K562 (cell line): Measurements from ENCODE around the gene SLC38A8. TPM values are rescaled to one million over a fixed set of nuclear protein-coding genes. Genes with fewer than 3 reads are reported as not detected.

ENCODE experiments used
- ATAC-seq: fragments of 200-7000 bp; cut with Tn5 transposase; 3 replicates; pipeline ENCODE4 v1.9.1; 2020; ENCODE audit warnings: moderate library complexity
- BruUV-seq: library from RNA; stranded (reverse); fragments of 400-500 nt; replicated peaks from 2 replicates; lab custom pipeline; 2021; lab: Mats Ljungman, UMichigan
- CTCF ChIA-PET: fragments of 300-600 bp; formaldehyde crosslinking; extraction: SDS; loops from one replicate; lab custom pipeline; 2021; ENCODE audit warnings: low intra/inter-chr PET ratio; lab: Yijun Ruan, JAX
- POLR2A ChIA-PET: fragments of 300-600, 350-650 bp; sonication (Branson Sonifier 250); formaldehyde crosslinking; extraction: SDS; loops from one replicate; lab custom pipeline; 2021; ENCODE audit warnings: antibody characterized with exemption, inconsistent platforms; lab: Yijun Ruan, JAX
- DNase-seq, 4 experiments: peaks; one replicate each; pipeline versions ENCODE4 v3.0.0 to v3.0.0-alpha.2; 2011 to 2018; ENCODE audit warnings: low spot score in 3 of 4, mixed read lengths in 3 of 4; ENCODE audit errors: extremely low read depth in 1 of 4
- FAIRE-seq: peaks from 2 replicates; lab custom pipeline; 2011; peaks lifted over from hg19 to GRCh38; lab: Jason Lieb, UNC
- H2AFZ ChIP-seq: 2 replicates; pipeline ENCODE4 v1.6.0; 2011; ENCODE audit warnings: low read depth, low read length, control low read depth, inconsistent platforms
- H3K27ac ChIP-seq: fragments of 200-600 bp; 3 replicates; pipeline ENCODE4 v1.8.0; 2011; ENCODE audit warnings: low read depth, mild to moderate bottlenecking, control low read depth, inconsistent platforms, low read length, moderate library complexity, mixed read lengths; ENCODE audit errors: extremely low read depth
- H3K27me3 ChIP-seq, 2 experiments: fragments of 300-600 bp in 1 of 2; 2 replicates in 1 of 2; 3 replicates in 1 of 2; pipeline versions ENCODE4 v1.6.0 to v1.8.0; 2011; ENCODE audit warnings: inconsistent platforms in 2 of 2, low read length in 2 of 2, mild to moderate bottlenecking in 1 of 2, mixed read lengths in 1 of 2, moderate library complexity in 1 of 2; ENCODE audit not compliant: control insufficient read depth in 2 of 2, insufficient read depth in 2 of 2
- H3K36me3 ChIP-seq: fragments of 300-600 bp; 3 replicates; pipeline ENCODE4 v1.8.0; 2011; ENCODE audit warnings: mild to moderate bottlenecking, low read length, inconsistent platforms; ENCODE audit not compliant: control insufficient read depth, insufficient read depth
- H3K4me1 ChIP-seq, 2 experiments: fragments of 200-600 bp in 1 of 2; replicated peaks in 1 of 2; 2 replicates in 1 of 2; 3 replicates in 1 of 2; pipeline versions ENCODE4 v1.5.1 to v1.8.0; 2011; ENCODE audit warnings: inconsistent platforms in 2 of 2, low read length in 2 of 2, mild to moderate bottlenecking in 1 of 2, mixed read lengths in 1 of 2, moderate library complexity in 1 of 2; ENCODE audit not compliant: control insufficient read depth in 2 of 2, insufficient read depth in 2 of 2
- H3K4me2 ChIP-seq: 2 replicates; pipeline ENCODE4 v1.6.1; 2011; ENCODE audit warnings: low read length, control low read depth, inconsistent platforms, mixed read lengths; ENCODE audit not compliant: insufficient read depth
- H3K4me3 ChIP-seq: fragments of 200-600 bp; sonication (generic), shearing (Covaris generic); 2 replicates; pipeline ENCODE4 v1.5.1; 2016; ENCODE audit warnings: control low read depth, inconsistent platforms
- H3K79me2 ChIP-seq: fragments of 200-600 bp; 3 replicates; pipeline ENCODE4 v1.8.0; 2011; ENCODE audit warnings: low read length, inconsistent platforms; ENCODE audit not compliant: control insufficient read depth, insufficient read depth
- H3K9ac ChIP-seq, 2 experiments: 2 replicates each; pipeline versions ENCODE4 v1.6.0 to v1.6.1; 2011; ENCODE audit warnings: low read depth in 2 of 2, low read length in 2 of 2, control low read depth in 1 of 2, inconsistent platforms in 1 of 2, mild to moderate bottlenecking in 1 of 2, mixed read lengths in 1 of 2; ENCODE audit not compliant: insufficient read depth in 1 of 2
- H3K9me1 ChIP-seq: one replicate; pipeline ENCODE4 v1.6.0; 2011; ENCODE audit warnings: inconsistent platforms, mild to moderate bottlenecking, low read length, moderate library complexity; ENCODE audit not compliant: control insufficient read depth, insufficient read depth
- H3K9me3 ChIP-seq: replicated peaks from 2 replicates; pipeline ENCODE4 v1.5.1; 2011; ENCODE audit warnings: low read depth, low read length, inconsistent platforms; ENCODE audit not compliant: control insufficient read depth, insufficient read depth
- H4K20me1 ChIP-seq: replicated peaks from 2 replicates; pipeline ENCODE4 v1.6.1; 2011; ENCODE audit warnings: low read length, inconsistent platforms, mixed read lengths; ENCODE audit not compliant: control insufficient read depth, insufficient read depth
- ARID3B ChIP-seq: fragments of 250-450 bp; sonication (Bioruptor Pico); IDR thresholded peaks from 2 replicates; pipeline ENCODE4 v1.4.0; 2020; ENCODE audit warnings: borderline replicate concordance
- CSDE1 ChIP-seq, 2 experiments: fragments of 450-650 bp; IDR thresholded peaks; 2 replicates each; pipeline ENCODE4 v1.6.1; 2016; ENCODE audit warnings: mild to moderate bottlenecking in 1 of 2
- GATA2 ChIP-seq: sonication (generic); formaldehyde crosslinking; IDR thresholded peaks from 2 replicates; pipeline ENCODE4 v1.4.0; 2020; ENCODE audit warnings: mild to moderate bottlenecking, missing genetic modification reagents
- MCM2 ChIP-seq: fragments of 450-650 bp; IDR thresholded peaks from 2 replicates; pipeline ENCODE4 v1.6.1; 2017; ENCODE audit warnings: low read depth, mild to moderate bottlenecking
- MXD1 ChIP-seq: fragments of 250-450 bp; sonication (Bioruptor Pico); IDR thresholded peaks from 2 replicates; pipeline ENCODE4 v1.8.0; 2021; ENCODE audit warnings: borderline replicate concordance, mild to moderate bottlenecking, moderate library complexity; ENCODE audit not compliant: poor library complexity, severe bottlenecking
- NFATC3 ChIP-seq: fragments of 450-650 bp; IDR thresholded peaks from 2 replicates; pipeline ENCODE4 v1.6.1; 2017; ENCODE audit warnings: mild to moderate bottlenecking
- NFRKB ChIP-seq: fragments of 450-650 bp; IDR thresholded peaks from 2 replicates; pipeline ENCODE4 v1.6.1; 2016; ENCODE audit warnings: low read depth
- NR4A1 ChIP-seq, 2 experiments: fragments of 250-450 bp in 1 of 2; fragments of 450-650 bp in 1 of 2; sonication (Bioruptor Pico) in 1 of 2; IDR thresholded peaks; 2 replicates each; pipeline versions ENCODE4 v1.4.0 to v1.6.1; 2016 to 2020; ENCODE audit warnings: mild to moderate bottlenecking in 2 of 2, missing compliant biosample characterization in 1 of 2, missing genetic modification characterization in 1 of 2, moderate library complexity in 1 of 2
- POLR2H ChIP-seq: IDR thresholded peaks from 2 replicates; pipeline ENCODE4 v1.6.1; 2016; ENCODE audit warnings: missing genetic modification characterization, low read depth, mild to moderate bottlenecking, control low read depth, missing compliant biosample characterization, moderate library complexity
- ZBTB17 ChIP-seq: fragments of 450-650 bp; formaldehyde crosslinking; IDR thresholded peaks from 2 replicates; pipeline ENCODE4 v1.4.0; 2020; ENCODE audit warnings: mild to moderate bottlenecking
- ZC3H4 ChIP-seq: sonication (generic); formaldehyde crosslinking; IDR thresholded peaks from 2 replicates; pipeline ENCODE4 v1.9.0; 2021; ENCODE audit warnings: missing genetic modification reagents, borderline replicate concordance
- ZEB2 ChIP-seq: fragments of 450-650 bp; IDR thresholded peaks from 2 replicates; pipeline ENCODE4 v1.6.1; 2016
- ZNF407 ChIP-seq: fragments of 450-650 bp; IDR thresholded peaks from 2 replicates; pipeline ENCODE4 v1.6.1; 2016; ENCODE audit warnings: low read depth
- ZNF77 ChIP-seq: fragments of 250-450 bp; sonication (Bioruptor Pico); IDR thresholded peaks from 2 replicates; pipeline ENCODE4 v1.5.0; 2020
- WGBS: fragments of 100-300 bp; shearing (Covaris generic); methylation state at CpG from one replicate; pipeline ENCODE4 v1.1.6; 2016; ENCODE audit warnings: low coverage, mixed read lengths; ENCODE audit not compliant: insufficient coverage; ENCODE audit errors: missing lambda C conversion rate; 5-methylcytosine and 5-hydroxymethylcytosine counted together
- in situ Hi-C: fragments of 300-500 bp; cut with MboI; formaldehyde crosslinking; loops from 4 replicates; pipeline ENCODE4 v1.15.0; 2018; ENCODE audit warnings: inconsistent platforms, mixed read lengths
- intact Hi-C: fragments of 100-400 bp; cut with micrococcal nuclease; formaldehyde crosslinking; loops from 2 replicates; pipeline ENCODE4 v1.14.2; 2022
- polyA plus RNA-seq, 8 experiments: library from polyadenylated mRNA; depleted of rRNA in 4 of 8; stranded (reverse) in 5 of 8; unstranded in 3 of 8; fragments of >200 nt; fragmentation: Nextera tagmentation in 2 of 8; fragmentation: Illumina TruSeq in 1 of 8; extraction: Ambion mirVana in 2 of 8; extraction: Trizol in 1 of 8; gene quantifications; 2 replicates each; pipeline versions ENCODE4 v1.2.1 to v1.2.3, GENCODE V29; 2011 to 2014; ENCODE audit warnings: inconsistent platforms in 1 of 8, missing spikeins in 1 of 8
- total RNA-seq, 7 experiments: library from RNA; depleted of rRNA in 6 of 7; stranded (reverse); fragments of >200 nt in 6 of 7; fragmentation: Illumina TruSeq in 2 of 7; extraction: Trizol in 2 of 7; gene quantifications; 2 replicates each; pipeline versions ENCODE4 v1.2.1 to v1.2.3, GENCODE V29; 2011 to 2021; ENCODE audit warnings: low replicate concordance in 1 of 7

Gene SLC38A8
- total and polyA plus RNA-seq, 9 of the 15 experiments (the other 6 are each of a cell fraction or from before 2014, with no cell fraction given), result 0.28 TPM; not detected in 8

GRCh38 chr16:84031556-84031955, 11.0 kb downstream of the SLC38A8 start:
- Histone ChIP-seq H3K4me1 (peaks cover 0 to 8% of the 10 kb centered on the region in 2 experiments; a peak in 1 of 5 replicates), H3K27ac (no peak overlapping the region), H3K36me3 (no peaks in the 10 kb centered on the region), H3K9ac (peak overlapping the region in 1 of 2 experiments; percentile 28; a peak in 1 of 4 replicates), H4K20me1 (0 out of 2 replicates have a peak, but pooled peaks cover 17% of the 10 kb centered on the region)
- intact Hi-C loops, result no loop called here
- ATAC-seq (no peak; the same call in 1 of the 3 replicates), FAIRE-seq (no peak), DNase-seq (no peak)
- POLR2A ChIA-PET, result interaction anchor here (1.1 kb wide), 1 partner anchor 11 kb away, joined by 3 read pairs; the partner anchor contains the start of gene SLC38A8
- TF ChIP-seq ZEB2 (no peak), MXD1 (CRISPR knock-in tag) (no peak), MCM2 (no peak), NFRKB (no peak), NFATC3 (no peak), ARID3B (no peak), ZBTB17 (CRISPR knock-in tag) (no peak), ZNF77 (CRISPR knock-in tag) (no peak), ZNF407 (no peak), CSDE1 (IDR thresholded peaks at IDR 0.05) (no peak), POLR2H (tag) (no peak), GATA2 (CRISPR knock-in tag) (no peak), ZC3H4 (CRISPR knock-in tag) (no peak), NR4A1 (CRISPR knock-in tag; IDR thresholded peaks at IDR 0.05) (no peak), NR4A1 (tag; IDR thresholded peaks at IDR 0.05) (no peak)
- TF ChIP-seq, all 486 proteins: peak for 0
- H3K4me3 ChIP-seq, result no peak overlapping the region
- H3K4me2 ChIP-seq, result no peak overlapping the region
- H3K79me2 ChIP-seq, result no peaks in the 10 kb centered on the region
- CTCF ChIA-PET, result no interaction called here
- in situ Hi-C loops, result no loop called here
- H2AFZ ChIP-seq, result no peak overlapping the region
- 14% methylated on average over 17 of the region's 17 CpGs for WGBS
- peaks cover 71 to 94% of the 10 kb centered on the region in 2 experiments for H3K27me3 ChIP-seq
- no TSS peak for BruUV-seq
- no peaks in the 10 kb centered on the region for H3K9me1 ChIP-seq
- no peaks in the 10 kb centered on the region for H3K9me3 ChIP-seq
